ENCODE data around the gene MYBPC1.

MYBPC1 gene

GRCh38 chr12:101628676-101629075, 33.9 kb downstream of the MYBPC1 start:
- Histone ChIP-seq H3K4me3 (no peak overlapping the region), H3K36me3 (no peaks in the 10 kb centered on the region), H3K27me3 (peaks cover 0 to 3% of the 10 kb centered on the region in 2 donors), H3K4me1 (no peaks in the 10 kb centered on the region), H3K9me3 (no peaks in the 10 kb centered on the region), H3K27ac (no peak overlapping the region)
- no peak for DNase-seq
- TF ChIP-seq CTCF (IDR thresholded peaks at IDR 0.05) = no peak
- intact Hi-C loops (cut with DNase I; ENCODE audit: low total_unique reads) = no loop called here

- no peaks in the 10 kb centered on the region for H3K4me1 ChIP-seq
- no peak for DNase-seq
- no peaks in the 10 kb centered on the region for H3K36me3 ChIP-seq
- intact Hi-C loops (cut with DNase I; ENCODE audit: low total_unique reads) = no loop called here
- H3K4me3 ChIP-seq = no peak overlapping the region
- no peak overlapping the region for H3K27ac ChIP-seq
- no peak for TF ChIP-seq CTCF (IDR thresholded peaks at IDR 0.05)
- no peaks in the 10 kb centered on the region for H3K27me3 ChIP-seq
- no peaks in the 10 kb centered on the region for H3K9me3 ChIP-seq
These were observed 40.0 kb downstream of the MYBPC1 start for GRCh38 chr12:101634724-101635123.

- Histone ChIP-seq H3K9me3 (no peaks in the 10 kb centered on the region), H3K4me3 (no peak overlapping the region), H3K4me1 (peaks cover 0 to 6% (median 3%) of the 10 kb centered on the region in 4 donors), H3K36me3 (no peaks in the 10 kb centered on the region), H3K27me3 (peaks cover 0 to 11% of the 10 kb centered on the region in 2 donors), H3K27ac (no peak overlapping the region)
- TF ChIP-seq CTCF (IDR thresholded peaks at IDR 0.05) = no peak
- intact Hi-C loops (cut with DNase I; ENCODE audit: low total_unique reads) = no loop called here
- no peak for DNase-seq
These were observed 43.2 kb downstream of the MYBPC1 start for GRCh38 chr12:101637936-101638335.

- intact Hi-C loops (cut with DNase I; ENCODE audit: low total_unique reads) = no loop called here
- no peaks in the 10 kb centered on the region for H3K9me3 ChIP-seq
- peaks cover 0 to 11% of the 10 kb centered on the region in 2 donors for H3K27me3 ChIP-seq
- no peak for DNase-seq
- H3K27ac ChIP-seq = no peak overlapping the region
- TF ChIP-seq CTCF (IDR thresholded peaks at IDR 0.05) = no peak
- no peak overlapping the region for H3K4me3 ChIP-seq
- no peaks in the 10 kb centered on the region for H3K36me3 ChIP-seq
- H3K4me1 ChIP-seq = peaks cover 0 to 6% (median 3%) of the 10 kb centered on the region in 4 donors
These were observed 47.6 kb downstream of the MYBPC1 start for GRCh38 chr12:101642115-101643067.

GRCh38 chr12:101647711-101648110, 52.9 kb downstream of the MYBPC1 start:
- Histone ChIP-seq H3K27ac (no peak overlapping the region), H3K4me1 (no peaks in the 10 kb centered on the region), H3K9me3 (no peaks in the 10 kb centered on the region), H3K27me3 (peaks cover 0 to under 1% of the 10 kb centered on the region in 2 donors), H3K4me3 (no peak overlapping the region), H3K36me3 (no peaks in the 10 kb centered on the region)
- DNase-seq = no peak
- TF ChIP-seq CTCF (IDR thresholded peaks at IDR 0.05) = no peak
- intact Hi-C loops (cut with DNase I; ENCODE audit: low total_unique reads) = no loop called here
